Caco-2 (cell line): ENCODE data around the gene RRM2. TPM values are rescaled to one million over a fixed set of nuclear protein-coding genes. Genes with fewer than 3 reads are reported as not detected.

Experiments used
- BruUV-seq: library from RNA; stranded (reverse); fragments of 400-500 nt; replicated peaks from 2 replicates; lab custom pipeline; 2021; lab: Mats Ljungman, UMichigan
- CTCF ChIA-PET: fragments of 300-600 bp; sonication (Branson Sonifier 250); formaldehyde crosslinking; loops from one replicate; lab custom pipeline; 2022; ENCODE audit warnings: antibody characterized with exemption; lab: Charles Lee
- POLR2A ChIA-PET: fragments of 300-600 bp; sonication (Branson Sonifier 250); formaldehyde crosslinking; loops from one replicate; lab custom pipeline; 2022; ENCODE audit warnings: antibody characterized with exemption; lab: Charles Lee
- DNase-seq, 2 experiments: peaks; one replicate each; pipeline versions ENCODE4 v3.0.0 to v3.0.0-alpha.2; 2020 to 2022
- H3K27me3 ChIP-seq: replicated peaks from 2 replicates; pipeline ENCODE4 v1.6.0; 2011; ENCODE audit warnings: low read length; ENCODE audit not compliant: control insufficient read depth, insufficient read depth
- H3K36me3 ChIP-seq: 2 replicates; pipeline ENCODE4 v1.5.1; 2011; ENCODE audit warnings: low read length; ENCODE audit not compliant: control insufficient read depth, insufficient read depth
- H3K4me1 ChIP-seq: fragments of 250-450 bp; sonication (Bioruptor Pico); 2 replicates; pipeline ENCODE4 v1.5.1; 2020; ENCODE audit warnings: mild to moderate bottlenecking
- H3K4me3 ChIP-seq: 2 replicates; pipeline ENCODE4 v1.5.1; 2011; ENCODE audit warnings: low read depth, mild to moderate bottlenecking, control low read depth, low read length
- H3K9me3 ChIP-seq: fragments of 250-450 bp; sonication (Bioruptor Pico); 2 replicates; pipeline ENCODE4 v1.5.1; 2020; ENCODE audit warnings: mild to moderate bottlenecking, moderate library complexity
- H3K27ac Mint-ChIP-seq: one replicate; pipeline ENCODE4 v1.8.0; 2022; ENCODE audit warnings: mixed read lengths; ENCODE audit not compliant: unreplicated experiment
- H3K27me3 Mint-ChIP-seq: one replicate; pipeline ENCODE4 v1.8.0; 2022; ENCODE audit warnings: mixed read lengths; ENCODE audit not compliant: insufficient read depth, unreplicated experiment
- H3K36me3 Mint-ChIP-seq: one replicate; pipeline ENCODE4 v1.8.0; 2022; ENCODE audit warnings: mild to moderate bottlenecking, mixed read lengths; ENCODE audit not compliant: insufficient read depth, unreplicated experiment
- H3K4me1 Mint-ChIP-seq: one replicate; pipeline ENCODE4 v1.8.0; 2022; ENCODE audit warnings: low read depth, mixed read lengths; ENCODE audit not compliant: unreplicated experiment
- H3K4me3 Mint-ChIP-seq: one replicate; pipeline ENCODE4 v1.8.0; 2022; ENCODE audit warnings: mild to moderate bottlenecking, moderate library complexity, mixed read lengths; ENCODE audit not compliant: unreplicated experiment
- H3K9me3 Mint-ChIP-seq: one replicate; pipeline ENCODE4 v1.8.0; 2022; ENCODE audit warnings: mixed read lengths; ENCODE audit not compliant: unreplicated experiment
- intact Hi-C: fragments of 100-400 bp; cut with micrococcal nuclease; formaldehyde crosslinking; loops from one replicate; pipeline ENCODE4 v1.10.0; 2022; ENCODE audit not compliant: unreplicated experiment
- total RNA-seq: library from RNA; stranded (reverse); gene quantifications from 2 replicates; pipeline ENCODE4 v1.2.3, GENCODE V29; 2022
- TF ChIP-seq, protein P1 (sequence below), 2 experiments: fragments of 200-600 bp in 1 of 2; IDR thresholded peaks; 1 replicate in 1 of 2; 2 replicates in 1 of 2; pipeline versions ENCODE4 v1.5.1 to v1.8.0; 2011 to 2022; ENCODE audit warnings: antibody characterized with exemption in 1 of 2, control low read depth in 1 of 2, inconsistent platforms in 1 of 2, low read depth in 1 of 2, low read length in 1 of 2, mild to moderate bottlenecking in 1 of 2, moderate library complexity in 1 of 2; ENCODE audit not compliant: insufficient read depth in 1 of 2, severe bottlenecking in 1 of 2, unreplicated experiment in 1 of 2

The RRM2 gene
- total RNA-seq, 1 experiment from 2014 or later = 169 TPM

DNA sequence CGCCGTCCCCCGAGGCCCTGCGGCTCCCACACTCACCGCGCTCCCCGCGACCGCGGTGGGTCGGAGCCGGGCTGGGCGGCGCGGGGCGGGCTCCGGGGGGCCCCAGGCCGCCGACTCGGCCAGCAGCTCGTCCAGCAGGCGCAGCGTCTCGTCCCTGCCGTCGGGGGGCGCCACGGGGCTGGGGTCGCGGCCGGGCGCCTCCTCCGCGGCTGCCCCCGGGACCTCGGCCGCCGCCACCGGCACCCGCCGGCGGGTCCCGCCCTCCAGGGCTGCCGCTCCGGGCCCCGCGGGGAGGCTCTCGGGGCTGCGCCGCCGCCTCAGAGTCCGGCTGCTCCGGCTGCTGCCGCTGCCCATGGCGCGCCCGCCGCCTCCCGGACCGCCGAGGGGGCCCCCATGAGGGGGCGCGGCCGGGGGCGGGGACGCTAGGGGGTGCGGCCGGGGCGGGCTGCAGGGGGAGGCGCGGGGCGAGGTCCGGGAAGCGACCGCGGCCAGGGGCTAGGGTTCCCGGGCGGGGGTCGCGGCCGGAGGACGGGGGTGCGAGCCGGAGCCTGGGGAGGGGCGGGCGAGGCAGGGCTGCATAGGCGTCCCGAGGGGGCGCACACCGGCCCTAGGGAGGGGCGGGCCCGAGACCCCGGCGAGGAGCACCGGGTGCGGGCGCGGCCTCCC lies 42.5 kb upstream of the RRM2 start, which contains the start of gene CYS1:
CYS1 (minus strand) TSS at position 542 of the 666 bp plus-strand sequence; CDS start at position 354, 188 bp downstream.
- Histone ChIP-seq H3K4me1 (peaks cover 13% of the 10 kb centered on the region; the same call in 1 of the 2 replicates), H3K4me3 (peak within 1 kb of the TSS; percentile 55), H3K36me3 (no peaks in the 10 kb centered on the region), H3K27me3 (no peaks in the 10 kb centered on the region), H3K9me3 (no peaks in the 10 kb centered on the region)
- intact Hi-C loops = loop anchor here (1.0 to 10.0 kb wide), 3 partner anchors 17 to 585 kb away; no protein-coding TSS in a partner anchor
- peak within 1 kb of the TSS; percentile 67 for H3K4me3 Mint-ChIP-seq
- no peaks in the 10 kb centered on the region for H3K36me3 Mint-ChIP-seq
- H3K27me3 Mint-ChIP-seq = peaks cover 25% of the 10 kb centered on the region
- CTCF ChIA-PET = interaction anchor here (1.3 to 2.0 kb wide), 3 partner anchors 12 to 355 kb away, joined by 5 to 11 read pairs (median 8); no protein-coding TSS in a partner anchor
- H3K4me1 Mint-ChIP-seq = peaks cover 7% of the 10 kb centered on the region
- POLR2A ChIA-PET = no interaction called here
- DNase-seq = peak in 1 of 2 experiments; percentile 73
- BruUV-seq = no TSS peak
- no peak within 1 kb of the TSS for H3K27ac Mint-ChIP-seq
- TF ChIP-seq, protein P1, sequence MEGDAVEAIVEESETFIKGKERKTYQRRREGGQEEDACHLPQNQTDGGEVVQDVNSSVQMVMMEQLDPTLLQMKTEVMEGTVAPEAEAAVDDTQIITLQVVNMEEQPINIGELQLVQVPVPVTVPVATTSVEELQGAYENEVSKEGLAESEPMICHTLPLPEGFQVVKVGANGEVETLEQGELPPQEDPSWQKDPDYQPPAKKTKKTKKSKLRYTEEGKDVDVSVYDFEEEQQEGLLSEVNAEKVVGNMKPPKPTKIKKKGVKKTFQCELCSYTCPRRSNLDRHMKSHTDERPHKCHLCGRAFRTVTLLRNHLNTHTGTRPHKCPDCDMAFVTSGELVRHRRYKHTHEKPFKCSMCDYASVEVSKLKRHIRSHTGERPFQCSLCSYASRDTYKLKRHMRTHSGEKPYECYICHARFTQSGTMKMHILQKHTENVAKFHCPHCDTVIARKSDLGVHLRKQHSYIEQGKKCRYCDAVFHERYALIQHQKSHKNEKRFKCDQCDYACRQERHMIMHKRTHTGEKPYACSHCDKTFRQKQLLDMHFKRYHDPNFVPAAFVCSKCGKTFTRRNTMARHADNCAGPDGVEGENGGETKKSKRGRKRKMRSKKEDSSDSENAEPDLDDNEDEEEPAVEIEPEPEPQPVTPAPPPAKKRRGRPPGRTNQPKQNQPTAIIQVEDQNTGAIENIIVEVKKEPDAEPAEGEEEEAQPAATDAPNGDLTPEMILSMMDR (IDR thresholded peaks at IDR 0.05; ENCODE audit: insufficient read depth in 1 of 2, low read depth in 1 of 2, low read length in 1 of 2, severe bottlenecking in 1 of 2, unreplicated experiment in 1 of 2) = peak in 1 of 2 experiments; percentile 33
- H3K9me3 Mint-ChIP-seq = no peaks in the 10 kb centered on the region

DNA sequence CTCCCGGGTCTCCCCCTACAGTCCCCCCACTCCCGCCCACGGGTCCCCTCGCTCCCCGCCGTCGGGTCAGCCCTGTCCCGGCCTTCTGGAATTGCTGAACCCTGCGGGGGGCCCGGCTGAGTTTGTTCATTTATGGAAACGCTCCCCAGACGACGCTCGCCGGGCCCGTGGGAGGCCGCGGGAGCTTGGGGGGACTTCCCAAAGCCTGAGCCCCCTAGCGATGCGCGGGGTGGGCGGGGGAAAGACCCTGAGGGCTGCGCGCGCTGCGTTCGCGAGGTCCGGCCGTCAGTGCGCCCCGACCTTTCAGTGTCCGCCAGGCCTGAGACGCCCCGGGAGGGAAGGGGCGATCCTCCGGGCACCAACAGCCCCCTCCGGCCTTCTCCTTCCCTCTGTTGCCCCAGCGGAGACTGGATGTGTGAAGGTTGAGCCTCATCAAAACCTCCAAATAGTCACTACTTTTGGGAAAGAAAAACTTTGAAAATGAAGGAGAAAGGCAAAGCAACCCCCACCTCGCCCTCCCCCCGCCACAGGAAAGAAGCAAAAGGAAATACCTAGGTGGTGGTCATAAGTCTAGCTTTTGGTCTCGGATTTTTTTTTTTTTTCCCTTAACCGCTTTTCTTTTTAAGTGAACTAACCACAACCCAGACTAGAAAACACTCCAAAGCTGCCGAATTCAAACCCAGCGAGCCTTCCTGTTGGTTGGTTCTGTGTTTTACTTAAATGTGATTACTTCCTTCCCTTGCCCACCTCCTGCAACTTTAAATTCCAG lies 41.8 kb upstream of the RRM2 start:
- no peaks in the 10 kb centered on the region for H3K9me3 Mint-ChIP-seq
- H3K27me3 ChIP-seq = no peaks in the 10 kb centered on the region

More for the DNA sequence above, 41.8 kb upstream of the RRM2 start:
- intact Hi-C loops = loop anchor here (1.0 kb wide), 1 partner anchor 17 kb away; no protein-coding TSS in a partner anchor
- H3K4me1 ChIP-seq = peaks cover 13% of the 10 kb centered on the region; the same call in 1 of the 2 replicates
- no peak for DNase-seq
- TF ChIP-seq, protein P1 (IDR thresholded peaks at IDR 0.05; ENCODE audit: insufficient read depth in 1 of 2, low read depth in 1 of 2, low read length in 1 of 2, severe bottlenecking in 1 of 2, unreplicated experiment in 1 of 2) = no peak
- peaks cover 25% of the 10 kb centered on the region for H3K27me3 Mint-ChIP-seq
- no peaks in the 10 kb centered on the region for H3K36me3 ChIP-seq
- H3K4me3 Mint-ChIP-seq = peak overlapping the region; percentile 57
- H3K4me3 ChIP-seq = peak overlapping the region; percentile 55
- CTCF ChIA-PET = no interaction called here
- POLR2A ChIA-PET = no interaction called here
- H3K9me3 ChIP-seq = no peaks in the 10 kb centered on the region
- no TSS peak for BruUV-seq
- H3K27ac Mint-ChIP-seq = no peak overlapping the region
- no peaks in the 10 kb centered on the region for H3K36me3 Mint-ChIP-seq
- peaks cover 7% of the 10 kb centered on the region for H3K4me1 Mint-ChIP-seq
